Measurements from ENCODE around the gene ANO10. TPM values are rescaled to one million over a fixed set of nuclear protein-coding genes. Genes with fewer than 3 reads are reported as not detected.

ANO10 gene
- total RNA-seq, 1 donor from 2014 or later = 32.0 TPM

- Mint-ChIP-seq H3K9me3 (peaks cover 2% of the 10 kb centered on the region), H3K27ac (ENCODE audit: unreplicated experiment) (no peak overlapping the region), H3K4me1 (peaks cover 5% of the 10 kb centered on the region), H3K4me3 (no peak overlapping the region), H3K27me3 (ENCODE audit: low read depth) (no peaks in the 10 kb centered on the region), H3K36me3 (ENCODE audit: low read depth) (no peaks in the 10 kb centered on the region)
- no peak for DNase-seq (ENCODE audit: low read depth, low spot score)
- no peak for TF ChIP-seq CTCF (conservative IDR thresholded peaks at IDR 0.05)
Observed at GRCh38 chr3:43373560-43373928, 248.3 kb downstream of the ANO10 start.

- peaks cover 5% of the 10 kb centered on the region for H3K4me1 Mint-ChIP-seq
- H3K4me3 Mint-ChIP-seq = no peak overlapping the region
- no peak for TF ChIP-seq CTCF (conservative IDR thresholded peaks at IDR 0.05)
- H3K36me3 Mint-ChIP-seq (ENCODE audit: low read depth) = no peaks in the 10 kb centered on the region
- H3K27me3 Mint-ChIP-seq (ENCODE audit: low read depth) = no peaks in the 10 kb centered on the region
- peaks cover 2% of the 10 kb centered on the region for H3K9me3 Mint-ChIP-seq
- no peak overlapping the region for H3K27ac Mint-ChIP-seq (ENCODE audit: unreplicated experiment)
- DNase-seq (ENCODE audit: low read depth, low spot score) = no peak
Observed at GRCh38 chr3:43372809-43373559, 248.8 kb downstream of the ANO10 start.

GRCh38 chr3:43372007-43372740 is 249.6 kb downstream of the ANO10 start:
- no peak overlapping the region for H3K4me3 Mint-ChIP-seq

GRCh38 chr3:43371494-43371893 is 250.3 kb downstream of the ANO10 start:
- Mint-ChIP-seq H3K27me3 (ENCODE audit: low read depth) (no peaks in the 10 kb centered on the region), H3K27ac (ENCODE audit: unreplicated experiment) (no peak overlapping the region), H3K9me3 (no peaks in the 10 kb centered on the region)

More at GRCh38 chr3:43372007-43372740, 249.6 kb downstream of the ANO10 start:
- no peak for TF ChIP-seq CTCF (conservative IDR thresholded peaks at IDR 0.05)
- H3K4me1 Mint-ChIP-seq = peaks cover 5% of the 10 kb centered on the region
- DNase-seq (ENCODE audit: low read depth, low spot score) = no peak
- no peaks in the 10 kb centered on the region for H3K36me3 Mint-ChIP-seq (ENCODE audit: low read depth)
- no peak overlapping the region for H3K27ac Mint-ChIP-seq (ENCODE audit: unreplicated experiment)
- H3K27me3 Mint-ChIP-seq (ENCODE audit: low read depth) = no peaks in the 10 kb centered on the region
- H3K9me3 Mint-ChIP-seq = peaks cover 2% of the 10 kb centered on the region

More at GRCh38 chr3:43371494-43371893, 250.3 kb downstream of the ANO10 start:
- no peak overlapping the region for H3K4me3 Mint-ChIP-seq
- H3K4me1 Mint-ChIP-seq = peaks cover 5% of the 10 kb centered on the region
- no peak for TF ChIP-seq CTCF (conservative IDR thresholded peaks at IDR 0.05)
- H3K36me3 Mint-ChIP-seq (ENCODE audit: low read depth) = no peaks in the 10 kb centered on the region
- no peak for DNase-seq (ENCODE audit: low read depth, low spot score)
